Esophagus muscularis mucosa (tissue), 4 donors: Measurements from ENCODE around the gene ADD3. TPM values are rescaled to one million over a fixed set of nuclear protein-coding genes. Genes with fewer than 3 reads are reported as not detected.

Experiments used
- DNase-seq: peaks from one replicate; pipeline ENCODE4 v3.0.0-alpha.2; 2017; ENCODE audit errors: extremely low spot score
- H3K27ac ChIP-seq, 4 donors: fragments of 200-600 bp; sonication (generic); replicated peaks in 1 of 4; 1 replicate in 3 of 4; 2 replicates in 1 of 4; pipeline ENCODE4 v1.5.1; 2016 to 2019; ENCODE audit warnings: mild to moderate bottlenecking in 1 of 4
- H3K27me3 ChIP-seq, 4 donors: fragments of 200-600 bp; sonication (generic); one replicate each; pipeline versions ENCODE4 v1.5.1 to v1.6.0; 2016 to 2019
- H3K36me3 ChIP-seq, 4 donors: fragments of 200-600 bp; sonication (generic); one replicate each; pipeline ENCODE4 v1.5.1; 2016 to 2019
- H3K4me1 ChIP-seq, 4 donors: fragments of 200-600 bp; sonication (generic); one replicate each; pipeline ENCODE4 v1.5.1; 2016 to 2019
- H3K4me3 ChIP-seq, 4 donors: fragments of 200-600 bp; sonication (generic); 1 replicate in 2 of 4; 2 replicates in 2 of 4; pipeline ENCODE4 v1.5.1; 2016 to 2019; ENCODE audit warnings: mild to moderate bottlenecking in 4 of 4, moderate library complexity in 1 of 4
- H3K9me3 ChIP-seq, 4 donors: fragments of 200-600 bp; sonication (generic); 1 replicate in 3 of 4; 2 replicates in 1 of 4; pipeline ENCODE4 v1.5.1; 2016 to 2019
- EP300 ChIP-seq: sonication (generic); formaldehyde crosslinking; IDR thresholded peaks from one replicate; pipeline ENCODE4 v1.6.1; 2017; ENCODE audit warnings: antibody characterized with exemption
- POLR2A ChIP-seq: fragments of 450-650 bp; IDR thresholded peaks from one replicate; pipeline ENCODE4 v1.6.1; 2017; ENCODE audit warnings: antibody characterized with exemption, moderate library complexity, mild to moderate bottlenecking, low read depth
- POLR2AphosphoS5 ChIP-seq, 2 donors: sonication (generic); formaldehyde crosslinking; IDR thresholded peaks; one replicate each; pipeline ENCODE4 v1.6.1; 2017; ENCODE audit warnings: antibody characterized with exemption in 2 of 2
- WGBS: methylation state at CpG from one replicate; pipeline ENCODE4 v1.1.5; 2018; 5-methylcytosine and 5-hydroxymethylcytosine counted together
- intact Hi-C: fragments of 100-400 bp; cut with DNase I; formaldehyde crosslinking; loops from one replicate; pipeline ENCODE4 v1.15.1; 2023
- total RNA-seq, 4 donors: library from RNA; depleted of rRNA; stranded (reverse); fragments of >200 nt; gene quantifications; one replicate each; pipeline versions ENCODE4 v1.1.0 to v1.2.1, GENCODE V29; 2016
- TF ChIP-seq, protein P1 (sequence below), 3 experiments: fragments of 200-600 bp in 2 of 3; fragments of 450-650 bp in 1 of 3; sonication (generic) in 2 of 3; IDR thresholded peaks; one replicate each; pipeline ENCODE4 v1.5.1; 2017 to 2019; ENCODE audit warnings: antibody characterized with exemption in 3 of 3, mild to moderate bottlenecking in 2 of 3, moderate library complexity in 1 of 3

Gene ADD3
- total RNA-seq, 4 donors from 2014 or later: 60.1 to 228 (median 99.2) TPM

- intact Hi-C loops: loop anchor here (5.0 kb wide), 1 partner anchor 404 kb away; no protein-coding TSS in a partner anchor
- H3K4me3 ChIP-seq: no peak overlapping the region
- 88% methylated on average over 6 of the region's 6 CpGs for WGBS
- H3K4me1 ChIP-seq: peaks cover 12 to 17% (median 13%) of the 10 kb centered on the region in 4 donors
- no peak for DNase-seq
- no peaks in the 10 kb centered on the region for H3K27me3 ChIP-seq
- H3K9me3 ChIP-seq: no peaks in the 10 kb centered on the region
- H3K36me3 ChIP-seq: no peaks in the 10 kb centered on the region
- no peak overlapping the region for H3K27ac ChIP-seq
- TF ChIP-seq POLR2A (no peak), EP300 (no peak), POLR2AphosphoS5 (IDR thresholded peaks at IDR 0.05) (no peak)
- TF ChIP-seq, protein P1, sequence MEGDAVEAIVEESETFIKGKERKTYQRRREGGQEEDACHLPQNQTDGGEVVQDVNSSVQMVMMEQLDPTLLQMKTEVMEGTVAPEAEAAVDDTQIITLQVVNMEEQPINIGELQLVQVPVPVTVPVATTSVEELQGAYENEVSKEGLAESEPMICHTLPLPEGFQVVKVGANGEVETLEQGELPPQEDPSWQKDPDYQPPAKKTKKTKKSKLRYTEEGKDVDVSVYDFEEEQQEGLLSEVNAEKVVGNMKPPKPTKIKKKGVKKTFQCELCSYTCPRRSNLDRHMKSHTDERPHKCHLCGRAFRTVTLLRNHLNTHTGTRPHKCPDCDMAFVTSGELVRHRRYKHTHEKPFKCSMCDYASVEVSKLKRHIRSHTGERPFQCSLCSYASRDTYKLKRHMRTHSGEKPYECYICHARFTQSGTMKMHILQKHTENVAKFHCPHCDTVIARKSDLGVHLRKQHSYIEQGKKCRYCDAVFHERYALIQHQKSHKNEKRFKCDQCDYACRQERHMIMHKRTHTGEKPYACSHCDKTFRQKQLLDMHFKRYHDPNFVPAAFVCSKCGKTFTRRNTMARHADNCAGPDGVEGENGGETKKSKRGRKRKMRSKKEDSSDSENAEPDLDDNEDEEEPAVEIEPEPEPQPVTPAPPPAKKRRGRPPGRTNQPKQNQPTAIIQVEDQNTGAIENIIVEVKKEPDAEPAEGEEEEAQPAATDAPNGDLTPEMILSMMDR (IDR thresholded peaks at IDR 0.05): no peak
Observed at GRCh38 chr10:110142965-110143364, 135.2 kb downstream of the ADD3 start.

DNA sequence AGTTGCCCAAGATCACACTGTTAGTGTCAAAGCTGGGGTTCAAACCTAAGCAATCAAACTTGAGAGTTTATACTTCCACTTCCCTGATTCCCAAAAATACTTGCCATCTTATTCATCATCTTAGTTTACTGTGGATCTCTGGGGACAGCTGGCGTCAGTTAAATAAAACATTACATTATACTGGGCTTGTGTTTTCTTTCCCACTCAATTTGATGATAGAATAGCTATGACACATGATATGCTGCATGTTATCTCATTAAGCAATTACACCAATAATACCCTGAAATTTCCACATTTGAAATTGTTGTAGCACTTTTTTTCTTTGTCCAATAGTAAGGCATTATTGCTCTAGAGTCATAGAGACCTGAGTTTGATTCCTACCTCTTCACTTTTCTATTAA, 136.7 kb downstream of the ADD3 start:
- TF ChIP-seq POLR2A (no peak), EP300 (no peak), POLR2AphosphoS5 (IDR thresholded peaks at IDR 0.05) (no peak)
- TF ChIP-seq, protein P1 (IDR thresholded peaks at IDR 0.05): no peak
- 88% methylated on average over 1 of the region's 1 CpG for WGBS
- H3K27ac ChIP-seq: no peak overlapping the region
- H3K9me3 ChIP-seq: no peaks in the 10 kb centered on the region
- peaks cover 10 to 13% (median 11%) of the 10 kb centered on the region in 4 donors for H3K4me1 ChIP-seq
- no peaks in the 10 kb centered on the region for H3K36me3 ChIP-seq
- peaks cover 0 to 6% (median 0%) of the 10 kb centered on the region in 4 donors for H3K27me3 ChIP-seq
- DNase-seq: no peak
- intact Hi-C loops: loop anchor here (5.0 kb wide), 1 partner anchor 403 kb away; no protein-coding TSS in a partner anchor
- no peak overlapping the region for H3K4me3 ChIP-seq

- intact Hi-C loops: no loop called here
- no peaks in the 10 kb centered on the region for H3K36me3 ChIP-seq
- H3K9me3 ChIP-seq: no peaks in the 10 kb centered on the region
- H3K4me3 ChIP-seq: no peak overlapping the region
- H3K4me1 ChIP-seq: peaks cover 0 to 4% (median 0%) of the 10 kb centered on the region in 4 donors
- DNase-seq: no peak
- TF ChIP-seq POLR2AphosphoS5 (IDR thresholded peaks at IDR 0.05): no peak
- TF ChIP-seq, protein P1 (IDR thresholded peaks at IDR 0.05): no peak
- TF ChIP-seq EP300: no peak
- no peak for TF ChIP-seq POLR2A
- WGBS: 72% methylated on average over 8 of the region's 8 CpGs
- peaks cover 0 to 23% (median 0%) of the 10 kb centered on the region in 4 donors for H3K27me3 ChIP-seq
- no peak overlapping the region for H3K27ac ChIP-seq
Observed at GRCh38 chr10:110147961-110148360, 140.2 kb downstream of the ADD3 start.

DNA sequence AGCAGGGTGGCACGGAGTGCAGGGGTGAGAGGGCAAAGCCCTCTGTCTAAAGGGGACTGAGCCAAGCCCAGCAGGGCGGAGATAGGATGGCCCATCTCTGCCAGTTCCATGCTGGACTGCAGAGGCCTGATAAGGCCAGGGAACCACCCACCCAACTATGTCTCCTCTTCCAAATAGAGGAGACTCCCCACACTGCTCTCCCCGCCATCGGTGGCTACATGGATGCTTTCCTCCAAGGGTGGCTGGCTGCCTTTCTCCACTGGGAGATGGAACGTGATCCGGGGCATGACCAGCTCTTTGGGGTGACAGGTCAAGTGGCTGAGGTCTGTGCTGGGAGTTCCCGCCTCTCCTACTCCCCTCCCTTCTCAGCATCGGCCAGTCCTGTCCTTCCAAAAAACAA, 141.5 kb downstream of the ADD3 start:
- intact Hi-C loops: no loop called here
- TF ChIP-seq POLR2A: no peak
- TF ChIP-seq POLR2AphosphoS5 (IDR thresholded peaks at IDR 0.05): no peak
- TF ChIP-seq, protein P1 (IDR thresholded peaks at IDR 0.05): no peak
- no peak for TF ChIP-seq EP300
- no peak overlapping the region for H3K27ac ChIP-seq
- no peaks in the 10 kb centered on the region for H3K36me3 ChIP-seq
- peaks cover 0 to 4% (median 0%) of the 10 kb centered on the region in 4 donors for H3K4me1 ChIP-seq
- DNase-seq: no peak
- H3K27me3 ChIP-seq: peaks cover 0 to 23% (median 0%) of the 10 kb centered on the region in 4 donors
- H3K9me3 ChIP-seq: no peaks in the 10 kb centered on the region
- H3K4me3 ChIP-seq: no peak overlapping the region
- WGBS: 93% methylated on average over 8 of the region's 8 CpGs

DNA sequence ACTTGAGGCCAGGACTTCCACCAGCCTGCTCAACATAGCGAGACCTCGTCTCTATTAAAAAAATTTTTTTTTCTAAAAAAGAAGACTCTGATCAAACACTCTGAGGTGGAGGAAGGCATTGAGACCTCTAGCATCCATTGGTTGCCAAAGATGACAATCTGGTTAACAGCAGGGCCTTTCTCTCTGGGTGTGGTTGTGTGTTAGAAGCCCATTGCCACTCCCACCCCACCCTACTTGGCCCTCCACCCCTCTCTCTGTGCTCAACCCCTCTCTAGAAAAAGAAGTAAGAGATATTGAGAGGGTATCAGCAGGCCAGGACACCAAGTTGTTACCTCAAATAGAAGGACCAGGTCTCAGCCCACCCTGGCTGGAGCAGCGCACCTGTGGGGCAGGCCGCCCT, 142.3 kb downstream of the ADD3 start:
- WGBS: 94% methylated on average over 3 of the region's 4 CpGs
- intact Hi-C loops: no loop called here

More for the DNA sequence above, 142.3 kb downstream of the ADD3 start:
- DNase-seq: no peak
- H3K4me1 ChIP-seq: peaks cover 0 to 4% (median 0%) of the 10 kb centered on the region in 4 donors
- no peaks in the 10 kb centered on the region for H3K36me3 ChIP-seq
- H3K27me3 ChIP-seq: peaks cover 0 to 23% (median 0%) of the 10 kb centered on the region in 4 donors
- TF ChIP-seq POLR2A: no peak
- no peak for TF ChIP-seq POLR2AphosphoS5 (IDR thresholded peaks at IDR 0.05)
- H3K9me3 ChIP-seq: no peaks in the 10 kb centered on the region
- no peak overlapping the region for H3K4me3 ChIP-seq
- no peak overlapping the region for H3K27ac ChIP-seq
